IPS-20b (cell line): ENCODE results near the gene C4BPB.

Source experiments
- H3K27ac ChIP-seq: one replicate; pipeline ENCODE4 v1.5.1; 2013; ENCODE audit warnings: low read length
- H3K27me3 ChIP-seq: 2 replicates; pipeline ENCODE4 v1.6.1; 2013; ENCODE audit warnings: mild to moderate bottlenecking, low read length, inconsistent platforms; ENCODE audit not compliant: insufficient read depth
- H3K36me3 ChIP-seq: 2 replicates; pipeline ENCODE4 v1.6.1; 2013; ENCODE audit warnings: low read depth, mild to moderate bottlenecking, inconsistent platforms, low read length, moderate library complexity; ENCODE audit not compliant: insufficient read depth
- H3K4me1 ChIP-seq: 2 replicates; pipeline ENCODE4 v1.6.1; 2013; ENCODE audit warnings: mild to moderate bottlenecking, control low read depth, inconsistent platforms, low read length, moderate library complexity; ENCODE audit not compliant: insufficient read depth
- H3K4me3 ChIP-seq: 2 replicates; pipeline ENCODE4 v1.5.1; 2013; ENCODE audit warnings: mild to moderate bottlenecking, low read length, inconsistent platforms
- H3K9ac ChIP-seq: 2 replicates; pipeline ENCODE4 v1.6.1; 2013; ENCODE audit warnings: low read depth, mild to moderate bottlenecking, inconsistent platforms, low read length, moderate library complexity
- H3K9me3 ChIP-seq: 2 replicates; pipeline ENCODE4 v1.6.1; 2013; ENCODE audit warnings: mild to moderate bottlenecking, low read depth, low read length, inconsistent platforms; ENCODE audit not compliant: insufficient read depth

C4BPB gene

DNA sequence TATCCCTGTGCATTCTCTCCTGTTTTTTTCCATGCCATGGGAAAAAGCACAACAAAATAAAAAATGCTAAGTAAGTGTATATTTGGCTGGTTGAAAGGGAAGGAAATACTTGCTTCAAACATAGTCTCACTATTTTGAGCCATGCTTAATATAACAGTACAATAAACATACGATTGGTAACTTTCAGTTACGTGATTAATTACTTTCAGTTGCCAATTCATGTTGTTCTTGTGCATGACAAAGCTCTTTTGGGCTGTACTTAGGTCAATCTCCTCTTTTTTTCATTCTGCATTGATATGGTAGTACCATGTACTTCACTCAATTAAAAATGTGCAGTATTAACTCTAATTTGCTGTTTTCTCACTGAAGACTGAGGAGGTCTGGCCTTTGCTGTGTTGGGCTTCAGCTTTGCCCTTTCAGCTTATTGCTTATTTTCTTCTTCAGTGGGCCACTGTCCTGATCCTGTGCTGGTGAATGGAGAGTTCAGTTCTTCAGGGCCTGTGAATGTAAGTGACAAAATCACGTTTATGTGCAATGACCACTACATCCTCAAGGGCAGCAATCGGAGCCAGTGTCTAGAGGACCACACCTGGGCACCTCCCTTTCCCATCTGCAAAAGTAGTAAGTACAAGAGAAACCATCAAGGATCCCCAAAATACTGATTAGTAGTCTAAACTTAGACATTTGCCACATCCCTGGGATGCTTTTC is 2.7 kb downstream of the C4BPB start:
- Histone ChIP-seq H3K36me3 (no peaks in the 10 kb centered on the region), H3K27me3 (no peaks in the 10 kb centered on the region), H3K4me3 (no peak overlapping the region), H3K27ac (no peak overlapping the region), H3K9ac (no peak overlapping the region), H3K9me3 (no peaks in the 10 kb centered on the region), H3K4me1 (no peaks in the 10 kb centered on the region)

DNA sequence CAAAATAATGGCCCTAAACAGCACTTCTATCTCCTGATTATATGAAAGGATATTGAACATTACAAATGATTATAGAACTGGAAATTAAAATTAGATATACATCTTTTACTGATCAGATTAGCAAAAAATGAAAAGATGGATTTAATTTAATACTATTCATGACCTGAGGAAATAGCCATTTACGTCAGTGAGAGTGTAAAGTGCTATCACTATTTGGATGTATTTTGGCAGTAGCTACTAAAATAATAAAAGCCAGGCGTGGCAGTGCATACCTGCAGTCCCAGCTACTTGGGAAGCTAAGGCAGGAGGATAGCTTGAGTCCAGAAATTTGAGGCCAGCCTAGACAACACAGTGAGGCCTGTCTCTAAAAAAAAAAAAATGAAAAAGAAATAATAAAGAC is 5.3 kb downstream of the C4BPB start:
- H3K9ac ChIP-seq, result no peak overlapping the region

GRCh38 chr1:207097871-207098324 is 9.2 kb downstream of the C4BPB start:
- Histone ChIP-seq H3K4me1 (no peaks in the 10 kb centered on the region), H3K27ac (no peak overlapping the region), H3K9ac (no peak overlapping the region), H3K27me3 (no peaks in the 10 kb centered on the region), H3K4me3 (no peak overlapping the region), H3K9me3 (peaks cover 19% of the 10 kb centered on the region), H3K36me3 (no peaks in the 10 kb centered on the region)

More for the DNA sequence above, 5.3 kb downstream of the C4BPB start:
- H3K4me1 ChIP-seq, result no peaks in the 10 kb centered on the region
- H3K9me3 ChIP-seq, result peaks cover 15% of the 10 kb centered on the region
- H3K27me3 ChIP-seq, result no peaks in the 10 kb centered on the region
- no peak overlapping the region for H3K4me3 ChIP-seq
- H3K27ac ChIP-seq, result no peak overlapping the region
- H3K36me3 ChIP-seq, result no peaks in the 10 kb centered on the region

DNA sequence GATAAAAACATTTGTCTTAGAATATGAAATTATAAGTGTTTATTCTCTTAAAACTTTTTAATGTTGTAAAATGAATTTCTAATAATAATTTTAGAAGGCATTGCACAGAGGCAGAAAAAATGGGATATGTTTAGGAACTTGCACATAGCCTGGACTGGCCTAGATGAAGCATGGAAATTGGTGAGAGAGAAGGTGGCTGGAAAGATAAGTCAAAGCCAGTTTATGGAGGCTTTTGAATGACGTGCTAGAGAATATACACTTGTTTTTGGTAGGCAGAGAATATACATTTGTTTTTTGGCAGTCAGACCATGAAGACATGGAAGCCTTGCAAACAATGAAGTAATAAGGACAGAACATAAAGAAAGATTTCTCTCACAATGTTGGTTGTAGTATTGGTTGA is 13.1 kb downstream of the C4BPB start:
- Histone ChIP-seq H3K4me3 (no peak overlapping the region), H3K36me3 (no peaks in the 10 kb centered on the region), H3K27me3 (no peaks in the 10 kb centered on the region), H3K4me1 (no peaks in the 10 kb centered on the region), H3K9me3 (peaks cover 19% of the 10 kb centered on the region), H3K9ac (no peak overlapping the region), H3K27ac (no peak overlapping the region)

DNA sequence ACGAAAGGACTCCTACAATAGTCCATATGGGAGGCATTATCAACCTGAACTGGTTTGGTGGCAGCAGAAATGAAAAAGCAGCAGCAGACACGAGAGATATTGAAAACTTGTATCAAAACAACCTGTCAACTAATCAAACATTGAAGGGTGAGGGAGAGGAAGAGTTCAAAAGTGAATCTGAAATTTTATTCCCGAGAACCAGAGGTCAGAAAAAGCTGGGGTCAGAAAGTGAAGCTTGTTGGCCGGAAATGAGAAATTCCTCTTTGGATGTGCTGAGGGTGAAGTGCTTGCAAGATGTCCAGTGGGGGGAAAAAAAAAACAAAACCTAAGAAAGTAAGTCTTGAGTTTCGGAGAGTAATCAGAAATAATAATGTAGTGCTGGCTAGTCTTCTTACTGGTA is 13.5 kb downstream of the C4BPB start:
- Histone ChIP-seq H3K36me3 (no peaks in the 10 kb centered on the region), H3K27me3 (no peaks in the 10 kb centered on the region), H3K27ac (no peak overlapping the region), H3K9ac (no peak overlapping the region), H3K4me3 (no peak overlapping the region), H3K4me1 (no peaks in the 10 kb centered on the region), H3K9me3 (peaks cover 19% of the 10 kb centered on the region)

DNA sequence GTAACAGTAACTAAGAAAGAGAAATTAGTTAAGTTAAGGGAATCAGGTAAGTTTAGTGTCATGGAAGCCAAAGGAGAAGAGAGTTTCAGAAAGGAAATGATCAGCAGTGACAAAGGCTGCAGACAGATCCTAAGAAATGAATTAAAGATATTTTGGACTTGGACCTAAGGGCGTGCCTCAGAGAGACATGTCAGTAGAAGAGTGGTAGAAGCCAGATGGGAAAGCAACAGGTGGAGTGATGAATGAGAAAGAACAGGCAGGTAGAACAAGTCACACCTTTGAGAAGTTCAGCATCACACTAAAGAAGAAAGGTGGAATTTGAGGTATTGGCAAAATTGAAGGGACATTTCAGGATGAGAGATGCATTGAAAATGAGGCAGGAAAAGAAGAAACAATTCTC is 14.0 kb downstream of the C4BPB start:
- no peak overlapping the region for H3K9ac ChIP-seq
- no peak overlapping the region for H3K4me3 ChIP-seq
- no peak overlapping the region for H3K27ac ChIP-seq
- no peaks in the 10 kb centered on the region for H3K4me1 ChIP-seq
- H3K9me3 ChIP-seq, result peaks cover 17% of the 10 kb centered on the region
- no peaks in the 10 kb centered on the region for H3K36me3 ChIP-seq
- no peaks in the 10 kb centered on the region for H3K27me3 ChIP-seq

GRCh38 chr1:207103892-207104373 is 15.3 kb downstream of the C4BPB start, which contains the start of gene C4BPA:
C4BPA (plus strand) TSS chr1:207104233; CDS start chr1:207113026, 8,793 bp downstream.
- Histone ChIP-seq H3K4me3 (no peak within 1 kb of the TSS), H3K27me3 (no peaks in the 10 kb centered on the region), H3K36me3 (no peaks in the 10 kb centered on the region), H3K27ac (no peak within 1 kb of the TSS), H3K9ac (no peak within 1 kb of the TSS), H3K4me1 (no peaks in the 10 kb centered on the region), H3K9me3 (peaks cover 5% of the 10 kb centered on the region; the same call in 1 of the 2 replicates)

DNA sequence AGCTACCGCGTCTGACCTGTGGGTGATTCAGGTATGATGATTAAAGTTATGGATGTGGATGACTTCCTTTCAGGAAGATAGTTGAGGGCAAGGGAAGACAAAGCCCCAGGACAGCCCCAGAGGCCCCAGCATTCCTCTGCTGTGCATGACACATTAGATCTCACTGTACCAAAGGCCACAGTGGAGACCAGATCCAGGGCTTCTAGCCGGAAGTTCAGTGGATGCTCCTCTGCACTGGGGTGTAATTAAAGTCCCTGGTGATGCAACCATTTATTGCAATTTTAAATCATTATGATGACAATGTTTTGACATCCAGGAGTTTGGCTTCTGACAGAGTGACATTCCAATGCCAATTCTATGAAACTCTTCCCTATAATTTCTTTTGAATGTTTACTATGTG is 20.3 kb downstream of the C4BPB start:
- H3K9me3 ChIP-seq, result no peaks in the 10 kb centered on the region
- no peak overlapping the region for H3K9ac ChIP-seq
- no peaks in the 10 kb centered on the region for H3K4me1 ChIP-seq
- no peak overlapping the region for H3K27ac ChIP-seq
- no peak overlapping the region for H3K4me3 ChIP-seq
- no peaks in the 10 kb centered on the region for H3K36me3 ChIP-seq
- no peaks in the 10 kb centered on the region for H3K27me3 ChIP-seq

DNA sequence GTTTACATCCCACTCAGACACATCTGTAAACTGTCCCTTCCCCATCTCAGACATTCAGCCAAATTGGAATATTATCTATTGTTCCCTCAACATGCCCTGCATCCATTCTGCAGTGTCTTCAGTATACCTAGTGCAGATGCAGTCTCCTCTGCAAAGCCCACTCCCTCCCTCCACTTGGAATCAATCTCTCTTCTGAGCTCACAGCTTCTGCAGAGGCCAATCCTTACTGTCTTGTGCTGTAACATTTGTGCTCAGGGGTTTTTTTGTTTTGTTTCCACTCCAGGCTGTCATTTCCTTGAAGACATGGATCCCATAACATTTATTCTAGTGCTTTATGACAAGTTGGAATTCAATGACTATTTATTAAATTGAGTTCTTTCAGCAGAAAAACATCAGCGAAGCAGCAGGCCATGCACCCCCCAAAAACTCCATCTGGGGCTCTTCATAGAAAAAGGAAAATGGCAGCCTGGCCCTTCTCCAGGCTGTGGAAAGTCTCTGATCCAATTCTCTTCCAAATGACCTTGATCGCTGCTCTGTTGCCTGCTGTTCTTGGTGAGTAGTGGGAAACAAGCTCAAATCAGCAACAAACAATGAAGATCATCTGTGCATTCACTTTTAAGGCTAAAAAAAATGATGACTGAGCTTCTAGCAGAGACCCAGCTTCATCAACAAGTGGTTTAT is 24.1 kb downstream of the C4BPB start:
- Histone ChIP-seq H3K9ac (no peak overlapping the region), H3K27me3 (no peaks in the 10 kb centered on the region), H3K4me3 (no peak overlapping the region), H3K4me1 (no peaks in the 10 kb centered on the region), H3K27ac (no peak overlapping the region), H3K36me3 (no peaks in the 10 kb centered on the region), H3K9me3 (no peaks in the 10 kb centered on the region)

DNA sequence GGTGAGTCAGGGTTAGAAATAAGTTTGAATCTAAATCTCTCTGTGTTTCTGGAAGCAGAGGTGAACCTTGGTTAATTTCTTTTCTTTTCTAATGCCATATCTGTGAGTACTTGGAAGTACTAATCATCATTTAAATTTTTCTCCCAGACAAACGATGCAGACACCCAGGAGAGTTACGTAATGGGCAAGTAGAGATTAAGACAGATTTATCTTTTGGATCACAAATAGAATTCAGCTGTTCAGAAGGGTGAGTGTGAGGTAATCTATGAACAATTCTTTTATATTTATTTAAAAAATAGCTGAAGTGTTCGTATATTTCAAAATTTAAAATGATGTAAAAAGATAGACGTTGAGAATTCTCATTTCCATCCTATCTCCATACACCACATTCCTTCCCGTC is 26.6 kb downstream of the C4BPB start:
- Histone ChIP-seq H3K27me3 (no peaks in the 10 kb centered on the region), H3K27ac (no peak overlapping the region), H3K4me1 (no peaks in the 10 kb centered on the region), H3K36me3 (no peaks in the 10 kb centered on the region), H3K9me3 (no peaks in the 10 kb centered on the region), H3K4me3 (no peak overlapping the region), H3K9ac (no peak overlapping the region)

GRCh38 chr1:207124389-207124788 is 35.7 kb downstream of the C4BPB start:
- Histone ChIP-seq H3K9ac (no peak overlapping the region), H3K4me3 (no peak overlapping the region), H3K9me3 (peaks cover 5% of the 10 kb centered on the region), H3K27ac (no peak overlapping the region), H3K4me1 (no peaks in the 10 kb centered on the region), H3K27me3 (no peaks in the 10 kb centered on the region), H3K36me3 (no peaks in the 10 kb centered on the region)

GRCh38 chr1:207128336-207128921 is 39.8 kb downstream of the C4BPB start:
- Histone ChIP-seq H3K4me3 (no peak overlapping the region), H3K4me1 (no peaks in the 10 kb centered on the region), H3K9ac (no peak overlapping the region), H3K9me3 (peaks cover 5% of the 10 kb centered on the region), H3K36me3 (no peaks in the 10 kb centered on the region), H3K27ac (no peak overlapping the region), H3K27me3 (no peaks in the 10 kb centered on the region)
